A172 (cell line): ENCODE measurements around the gene MCTP1. TPM values are rescaled to one million over a fixed set of nuclear protein-coding genes. Genes with fewer than 3 reads are reported as not detected.
A peak's percentile ranks its signal among the peaks of the same experiment; 100 is the strongest.

Experiments used
- DNase-seq: peaks from one replicate; pipeline ENCODE4 v3.0.0-alpha.2; 2015; ENCODE audit warnings: low spot score
- total RNA-seq: library from RNA; depleted of rRNA; stranded (reverse); fragments of >200 nt; shearing (Covaris generic); gene quantifications from 2 replicates; pipeline ENCODE4 v1.2.3, GENCODE V29; 2014

The MCTP1 gene
- total RNA-seq, 1 experiment from 2014 or later = 15.7 TPM

- DNase-seq = no peak
These were observed 579.5 kb downstream of the MCTP1 start for GRCh38 chr5:94705427-94705826.

- DNase-seq = no peak
These were observed 582.2 kb downstream of the MCTP1 start for GRCh38 chr5:94702729-94703128.

GRCh38 chr5:94700592-94700991 lies 584.3 kb downstream of the MCTP1 start:
- DNase-seq = no peak

- DNase-seq = no peak
These were observed 585.3 kb downstream of the MCTP1 start for GRCh38 chr5:94699562-94699961.

- DNase-seq = no peak
These were observed 586.7 kb downstream of the MCTP1 start for GRCh38 chr5:94698197-94698596.

GRCh38 chr5:94694671-94695070 lies 590.2 kb downstream of the MCTP1 start:
- DNase-seq = no peak

- DNase-seq = no peak
These were observed 591.0 kb downstream of the MCTP1 start for GRCh38 chr5:94693845-94694370.

GRCh38 chr5:94693043-94693822 lies 591.7 kb downstream of the MCTP1 start:
- DNase-seq = peak; percentile 90

GRCh38 chr5:94692581-94692980 lies 592.3 kb downstream of the MCTP1 start:
- DNase-seq = no peak

GRCh38 chr5:94691949-94692348 lies 592.9 kb downstream of the MCTP1 start:
- DNase-seq = peak; percentile 11

GRCh38 chr5:94691291-94691690 lies 593.6 kb downstream of the MCTP1 start:
- no peak for DNase-seq

GRCh38 chr5:94690778-94691177 lies 594.1 kb downstream of the MCTP1 start:
- no peak for DNase-seq

- DNase-seq = no peak
These were observed 595.0 kb downstream of the MCTP1 start for GRCh38 chr5:94689908-94690307.

- DNase-seq = no peak
These were observed 601.9 kb downstream of the MCTP1 start for GRCh38 chr5:94682814-94683520.

GRCh38 chr5:94675965-94676618 lies 608.8 kb downstream of the MCTP1 start:
- DNase-seq = no peak

- peak; percentile 18 for DNase-seq
These were observed 610.2 kb downstream of the MCTP1 start for GRCh38 chr5:94674490-94675382.

- no peak for DNase-seq
These were observed 612.1 kb downstream of the MCTP1 start for GRCh38 chr5:94672746-94673145.

- no peak for DNase-seq
These were observed 614.2 kb downstream of the MCTP1 start for GRCh38 chr5:94670726-94671125.

GRCh38 chr5:94667937-94668336 lies 617.0 kb downstream of the MCTP1 start:
- DNase-seq = no peak

- DNase-seq = no peak
These were observed 623.8 kb downstream of the MCTP1 start for GRCh38 chr5:94661086-94661485.

GRCh38 chr5:94660506-94660905 lies 624.4 kb downstream of the MCTP1 start:
- no peak for DNase-seq
